Liver (tissue), 9 donors: ENCODE results near the gene CELSR1. TPM values are rescaled to one million over a fixed set of nuclear protein-coding genes. Genes with fewer than 3 reads are reported as not detected.

Experiments used
- DNase-seq: peaks from one replicate; pipeline ENCODE4 v3.0.0-alpha.2; 2017; ENCODE audit warnings: low spot score
- H3K27ac ChIP-seq, 2 donors: one replicate each; pipeline ENCODE4 v1.7.0; 2013; ENCODE audit warnings: inconsistent platforms in 2 of 2, low read length in 2 of 2, control low read depth in 1 of 2, low read depth in 1 of 2, mild to moderate bottlenecking in 1 of 2
- H3K27me3 ChIP-seq, 4 donors: one replicate each; pipeline versions ENCODE4 v1.6.1 to v1.7.0; 2013; ENCODE audit warnings: low read length in 3 of 4, inconsistent platforms in 1 of 4, mild to moderate bottlenecking in 1 of 4, moderate library complexity in 1 of 4; ENCODE audit not compliant: control insufficient read depth in 4 of 4, insufficient read depth in 4 of 4
- H3K36me3 ChIP-seq, 4 donors: one replicate each; pipeline versions ENCODE4 v1.6.1 to v1.7.0; 2013; ENCODE audit warnings: low read length in 3 of 4, mild to moderate bottlenecking in 3 of 4, low read depth in 1 of 4, moderate library complexity in 1 of 4; ENCODE audit not compliant: control insufficient read depth in 4 of 4, insufficient read depth in 3 of 4
- H3K4me1 ChIP-seq, 4 donors: one replicate each; pipeline versions ENCODE4 v1.6.1 to v1.7.0; 2013; ENCODE audit warnings: low read length in 3 of 4, mild to moderate bottlenecking in 3 of 4, moderate library complexity in 1 of 4; ENCODE audit not compliant: control insufficient read depth in 4 of 4, insufficient read depth in 4 of 4
- H3K4me3 ChIP-seq, 3 donors: one replicate each; pipeline versions ENCODE4 v1.6.1 to v1.7.0; 2013; ENCODE audit warnings: low read length in 3 of 3, control low read depth in 1 of 3, low read depth in 1 of 3, mild to moderate bottlenecking in 1 of 3
- H3K9ac ChIP-seq, 2 donors: one replicate each; pipeline ENCODE4 v1.7.0; 2013; ENCODE audit warnings: low read length in 2 of 2, mild to moderate bottlenecking in 2 of 2, moderate library complexity in 2 of 2, control low read depth in 1 of 2, low read depth in 1 of 2
- H3K9me3 ChIP-seq, 4 donors: one replicate each; pipeline versions ENCODE4 v1.6.1 to v1.7.0; 2013; ENCODE audit warnings: low read length in 3 of 4; ENCODE audit not compliant: control insufficient read depth in 4 of 4
- ATF3 ChIP-seq: IDR thresholded peaks from 2 replicates; pipeline ENCODE4 v1.6.1; 2016; ENCODE audit warnings: antibody characterized with exemption
- EGR1 ChIP-seq, 2 donors: IDR thresholded peaks; 2 replicates each; pipeline ENCODE4 v1.6.1; 2016 to 2018; ENCODE audit warnings: antibody characterized with exemption in 2 of 2, low read depth in 2 of 2
- FOXA1 ChIP-seq: IDR thresholded peaks from 2 replicates; pipeline ENCODE4 v1.6.1; 2016; ENCODE audit warnings: antibody characterized with exemption
- GABPA ChIP-seq, 2 donors: IDR thresholded peaks in 1 of 2; conservative IDR thresholded peaks in 1 of 2; 2 replicates each; pipeline ENCODE4 v1.6.1; 2016; ENCODE audit warnings: antibody characterized with exemption in 2 of 2, mild to moderate bottlenecking in 1 of 2, moderate library complexity in 1 of 2
- HNF4A ChIP-seq, 2 donors: conservative IDR thresholded peaks; 2 replicates each; pipeline ENCODE4 v1.6.1; 2016; ENCODE audit warnings: antibody characterized with exemption in 2 of 2, mild to moderate bottlenecking in 2 of 2
- HNF4G ChIP-seq: IDR thresholded peaks from 2 replicates; pipeline ENCODE4 v1.6.1; 2016; ENCODE audit warnings: antibody characterized with exemption
- JUND ChIP-seq, 2 donors: IDR thresholded peaks; 2 replicates each; pipeline ENCODE4 v1.6.1; 2016; ENCODE audit warnings: antibody characterized with exemption in 2 of 2
- MAX ChIP-seq: IDR thresholded peaks from 2 replicates; pipeline ENCODE4 v1.6.1; 2016; ENCODE audit warnings: antibody characterized with exemption
- NR2F2 ChIP-seq: IDR thresholded peaks from 2 replicates; pipeline ENCODE4 v1.6.1; 2016; ENCODE audit warnings: antibody characterized with exemption
- RAD21 ChIP-seq, 2 donors: IDR thresholded peaks; 2 replicates each; pipeline ENCODE4 v1.6.1; 2016; ENCODE audit warnings: antibody characterized with exemption in 2 of 2, mild to moderate bottlenecking in 2 of 2
- REST ChIP-seq: IDR thresholded peaks from 2 replicates; pipeline ENCODE4 v1.6.1; 2016; ENCODE audit warnings: antibody characterized with exemption, mild to moderate bottlenecking
- RXRA ChIP-seq, 2 donors: IDR thresholded peaks; 2 replicates each; pipeline ENCODE4 v1.6.1; 2017 to 2018; ENCODE audit warnings: antibody characterized with exemption in 2 of 2, mild to moderate bottlenecking in 1 of 2
- TAF1 ChIP-seq: conservative IDR thresholded peaks from 2 replicates; pipeline ENCODE4 v1.6.1; 2016; ENCODE audit warnings: antibody characterized with exemption, mild to moderate bottlenecking
- YY1 ChIP-seq: IDR thresholded peaks from 2 replicates; pipeline ENCODE4 v1.6.1; 2016; ENCODE audit warnings: antibody characterized with exemption, mild to moderate bottlenecking
- ZBTB33 ChIP-seq: IDR thresholded peaks from 2 replicates; pipeline ENCODE4 v1.6.1; 2016; ENCODE audit warnings: antibody characterized with exemption
- WGBS: extraction: QIAGEN DNeasy Blood & Tissue Kit; methylation state at CpG from one replicate; pipeline ENCODE4 v1.1.7; 2013; 5-methylcytosine and 5-hydroxymethylcytosine counted together
- polyA plus RNA-seq, 2 donors: library from polyadenylated mRNA; stranded (reverse) in 1 of 2; unstranded in 1 of 2; fragments of 200-250 nt in 1 of 2; fragments of >200 nt in 1 of 2; fragmentation: Nextera tagmentation in 1 of 2; extraction: Ambion mirVana in 1 of 2; gene quantifications; one replicate each; pipeline versions ENCODE4 v1.2.1 to v1.2.3, GENCODE V29; 2013 to 2015
- total RNA-seq, 2 donors: library from RNA; depleted of rRNA; stranded (reverse); fragments of >200 nt; gene quantifications; one replicate each; pipeline ENCODE4 v1.2.3, GENCODE V29; 2014
- donor health status: healthy.
- donor health status: healthy.
- donor health status: healthy.
- donor health status: healthy.
- donor health status: healthy.

Gene CELSR1
- total and polyA plus RNA-seq, 4 donors: 0.37 to 1.6 (median 1.3) TPM

GRCh38 chr22:46549971-46550641 lies 12.7 kb upstream of the CELSR1 start:
- no peak overlapping the region for H3K9ac ChIP-seq
- no peak overlapping the region for H3K27ac ChIP-seq
- H3K9me3 ChIP-seq: no peaks in the 10 kb centered on the region
- no peak overlapping the region for H3K4me3 ChIP-seq
- WGBS: 91% methylated on average over 17 of the region's 17 CpGs
- peaks cover 9 to 15% (median 14%) of the 10 kb centered on the region in 4 donors for H3K4me1 ChIP-seq
- H3K36me3 ChIP-seq: no peaks in the 10 kb centered on the region
- no peak for TF ChIP-seq JUND (IDR thresholded peaks at IDR 0.05)
- no peak for TF ChIP-seq HNF4A (conservative IDR thresholded peaks at IDR 0.05)
- no peak for TF ChIP-seq EGR1 (IDR thresholded peaks at IDR 0.05; ENCODE audit: low read depth in 2 of 2)
- no peak for TF ChIP-seq REST
- no peak for TF ChIP-seq FOXA1
- no peak for TF ChIP-seq RAD21 (IDR thresholded peaks at IDR 0.05)
- no peak for TF ChIP-seq ATF3
- no peak for TF ChIP-seq HNF4G
- TF ChIP-seq RXRA (IDR thresholded peaks at IDR 0.05): no peak
- TF ChIP-seq NR2F2: no peak
- no peak for TF ChIP-seq ZBTB33
- TF ChIP-seq TAF1: no peak
- no peak for TF ChIP-seq YY1
- no peak for TF ChIP-seq MAX
- no peak for TF ChIP-seq GABPA (IDR thresholded peaks at IDR 0.05 in 1 of 2, conservative IDR thresholded peaks at IDR 0.05 in 1 of 2)
- no peak for DNase-seq
- no peaks in the 10 kb centered on the region for H3K27me3 ChIP-seq

GRCh38 chr22:46549563-46549840 lies 12.1 kb upstream of the CELSR1 start:
- no peak for TF ChIP-seq YY1
- no peak for DNase-seq
- WGBS: 97% methylated on average over 4 of the region's 4 CpGs

More at GRCh38 chr22:46549563-46549840, 12.1 kb upstream of the CELSR1 start:
- Histone ChIP-seq H3K4me1 (peaks cover 9 to 15% (median 14%) of the 10 kb centered on the region in 4 donors), H3K27ac (no peak overlapping the region), H3K4me3 (no peak overlapping the region), H3K36me3 (no peaks in the 10 kb centered on the region), H3K9me3 (no peaks in the 10 kb centered on the region), H3K9ac (no peak overlapping the region), H3K27me3 (no peaks in the 10 kb centered on the region)
